SIG-M5 (cell line): ENCODE measurements around the gene ATOSA.

Experiments
- DNase-seq: peaks from one replicate; lab custom pipeline; 2025; lab: John Stamatoyannopoulos, UW

The ATOSA gene

GRCh38 chr15:52682200-52682599 lies 3.0 kb upstream of the ATOSA start:
- DNase-seq, result no peak

- no peak for DNase-seq
Observed at GRCh38 chr15:52681441-52681840, 2.3 kb upstream of the ATOSA start.

GRCh38 chr15:52680761-52681160 lies 1.6 kb upstream of the ATOSA start:
- DNase-seq, result no peak

GRCh38 chr15:52680041-52680391 lies 828 bp upstream of the ATOSA start:
- no peak for DNase-seq

GRCh38 chr15:52678468-52679231 lies 538 bp downstream of the ATOSA start:
- DNase-seq, result no peak

GRCh38 chr15:52677593-52678467 lies 1.4 kb downstream of the ATOSA start:
- no peak for DNase-seq

- no peak for DNase-seq
Observed at GRCh38 chr15:52674831-52675230, 4.4 kb downstream of the ATOSA start.

GRCh38 chr15:52673734-52674133 lies 5.5 kb downstream of the ATOSA start:
- DNase-seq, result no peak

- no peak for DNase-seq
Observed at GRCh38 chr15:52673312-52673711, 5.9 kb downstream of the ATOSA start.

- DNase-seq, result no peak
Observed at GRCh38 chr15:52672661-52673060, 6.5 kb downstream of the ATOSA start.

- no peak for DNase-seq
Observed at GRCh38 chr15:52670087-52670486, 9.1 kb downstream of the ATOSA start.

GRCh38 chr15:52668133-52668532 lies 11.1 kb downstream of the ATOSA start:
- DNase-seq, result no peak

- DNase-seq, result no peak
Observed at GRCh38 chr15:52667597-52667996, 11.6 kb downstream of the ATOSA start.

- DNase-seq, result no peak
Observed at GRCh38 chr15:52663536-52664294, 15.5 kb downstream of the ATOSA start.

- DNase-seq, result no peak
Observed at GRCh38 chr15:52661909-52662308, 17.3 kb downstream of the ATOSA start.

GRCh38 chr15:52660192-52660591 lies 19.0 kb downstream of the ATOSA start:
- DNase-seq, result no peak

- no peak for DNase-seq
Observed at GRCh38 chr15:52658955-52659354, 20.2 kb downstream of the ATOSA start.

GRCh38 chr15:52657338-52657737 lies 21.9 kb downstream of the ATOSA start:
- DNase-seq, result no peak

GRCh38 chr15:52656412-52656811 lies 22.8 kb downstream of the ATOSA start:
- no peak for DNase-seq

- DNase-seq, result no peak
Observed at GRCh38 chr15:52653431-52653964, 25.7 kb downstream of the ATOSA start.

GRCh38 chr15:52652984-52653383 lies 26.2 kb downstream of the ATOSA start:
- no peak for DNase-seq

GRCh38 chr15:52652286-52652685 lies 26.9 kb downstream of the ATOSA start:
- no peak for DNase-seq
